Endothelial cell of umbilical vein (primary cell): ENCODE results near the gene CPXM2.

ENCODE experiments used
- CTCF ChIP-seq, 2 donors: IDR thresholded peaks; 1 replicate in 1 of 2; 2 replicates in 1 of 2; pipeline ENCODE4 v1.5.1; 2011; ENCODE audit warnings: low read length in 2 of 2, mild to moderate bottlenecking in 2 of 2, moderate library complexity in 2 of 2, control low read depth in 1 of 2, inconsistent platforms in 1 of 2, low read depth in 1 of 2; ENCODE audit not compliant: insufficient read depth in 1 of 2; ENCODE audit errors: extremely low read depth in 1 of 2
- EZH2 ChIP-seq: IDR thresholded peaks from 2 replicates; pipeline ENCODE4 v1.6.1; 2012; ENCODE audit warnings: borderline replicate concordance, low read depth, mild to moderate bottlenecking, moderate library complexity, low read length, inconsistent platforms; ENCODE audit not compliant: severe bottlenecking
- GATA2 ChIP-seq: IDR thresholded peaks from 2 replicates; pipeline ENCODE4 v1.7.0; 2011; ENCODE audit warnings: low read depth, mild to moderate bottlenecking, moderate library complexity, mixed read lengths, low read length; ENCODE audit not compliant: insufficient read length, insufficient read depth
- MYC ChIP-seq: IDR thresholded peaks from one replicate; pipeline ENCODE4 v1.6.1; 2011; ENCODE audit warnings: mild to moderate bottlenecking, low read depth, low read length
- POLR2AphosphoS5 ChIP-seq: IDR thresholded peaks from 2 replicates; pipeline ENCODE4 v1.6.1; 2012; ENCODE audit warnings: low read depth, mild to moderate bottlenecking, control low read depth, low read length, moderate library complexity; ENCODE audit not compliant: insufficient read depth

GRCh38 chr10:123703195-123703790 is 188.3 kb downstream of the CPXM2 start:
- TF ChIP-seq POLR2AphosphoS5: no peak
- no peak for TF ChIP-seq CTCF (IDR thresholded peaks at IDR 0.05; ENCODE audit: extremely low read depth in 1 of 2, insufficient read depth in 1 of 2, low read depth in 1 of 2, low read length in 2 of 2)
- no peak for TF ChIP-seq MYC
- no peak for TF ChIP-seq GATA2
- no peak for TF ChIP-seq EZH2
